H1 (cell line): ENCODE data around the gene NFIA. TPM values are rescaled to one million over a fixed set of nuclear protein-coding genes. Genes with fewer than 3 reads are reported as not detected.
A peak's percentile ranks its signal among the peaks of the same experiment; 100 is the strongest.

Experiments used
- CTCF ChIA-PET: fragments of 300-600 bp; sonication (Branson Sonifier 250); formaldehyde crosslinking; loops from one replicate; lab custom pipeline; 2021; ENCODE audit not compliant: partially characterized antibody; lab: Charles Lee
- POLR2A ChIA-PET: fragments of 300-600 bp; sonication (Branson Sonifier 250); formaldehyde crosslinking; loops from one replicate; lab custom pipeline; 2021; ENCODE audit warnings: inconsistent platforms; ENCODE audit not compliant: partially characterized antibody; lab: Charles Lee
- DNase-seq, 2 experiments: peaks; one replicate each; pipeline versions ENCODE4 v3.0.0 to v3.0.0-alpha.2; 2010 to 2022; ENCODE audit warnings: low spot score in 2 of 2, low read depth in 1 of 2, mixed read lengths in 1 of 2
- FAIRE-seq: peaks from 2 replicates; lab custom pipeline; 2011; peaks lifted over from hg19 to GRCh38; lab: Jason Lieb, UNC
- H2AFZ ChIP-seq: 2 replicates; pipeline ENCODE4 v1.8.1; 2012; ENCODE audit warnings: low read length, inconsistent platforms
- H2AK5ac ChIP-seq: 2 replicates; pipeline ENCODE4 v1.6.1; 2013; ENCODE audit warnings: low read depth, low read length
- H2BK120ac ChIP-seq: replicated peaks from 2 replicates; pipeline ENCODE3; 2013; ENCODE audit warnings: low read depth, low read length, inconsistent platforms
- H2BK12ac ChIP-seq: 2 replicates; pipeline ENCODE4 v1.6.1; 2013; ENCODE audit warnings: low read depth, low read length
- H2BK15ac ChIP-seq: 2 replicates; pipeline ENCODE4 v1.6.1; 2013; ENCODE audit warnings: low read length
- H2BK20ac ChIP-seq: 2 replicates; pipeline ENCODE4 v1.6.1; 2013; ENCODE audit warnings: low read length
- H2BK5ac ChIP-seq: 2 replicates; pipeline ENCODE4 v1.6.1; 2013; ENCODE audit warnings: low read depth, low read length
- H3K14ac ChIP-seq: 2 replicates; pipeline ENCODE4 v1.6.1; 2013; ENCODE audit warnings: inconsistent platforms; ENCODE audit not compliant: insufficient read length
- H3K18ac ChIP-seq: 2 replicates; pipeline ENCODE4 v1.6.1; 2013; ENCODE audit warnings: low read length; ENCODE audit errors: extremely low read depth
- H3K23ac ChIP-seq: 2 replicates; pipeline ENCODE4 v1.6.1; 2013; ENCODE audit warnings: inconsistent platforms; ENCODE audit not compliant: insufficient read length
- H3K23me2 ChIP-seq: 2 replicates; pipeline ENCODE4 v1.6.1; 2013; ENCODE audit warnings: low read depth, low read length
- H3K27ac ChIP-seq: 2 replicates; pipeline ENCODE4 v1.6.1; 2011; ENCODE audit warnings: low read depth, low read length, inconsistent platforms
- H3K27me3 ChIP-seq, 4 experiments: replicated peaks in 1 of 4; 1 replicate in 1 of 4; 2 replicates in 3 of 4; pipeline versions ENCODE4 v1.6.1 to v1.8.1; 2011 to 2013; ENCODE audit warnings: low read length in 3 of 4, mild to moderate bottlenecking in 3 of 4, inconsistent platforms in 2 of 4, mixed read lengths in 2 of 4, moderate library complexity in 1 of 4; ENCODE audit not compliant: control insufficient read depth in 3 of 4, insufficient read depth in 3 of 4; ENCODE audit errors: extremely low read depth in 1 of 4
- H3K36me3 ChIP-seq, 4 experiments: 2 replicates each; pipeline versions ENCODE4 v1.6.1 to v1.8.1; 2011 to 2013; ENCODE audit warnings: mild to moderate bottlenecking in 4 of 4, low read length in 3 of 4, moderate library complexity in 2 of 4, control low read depth in 1 of 4, inconsistent platforms in 1 of 4; ENCODE audit not compliant: insufficient read depth in 4 of 4, control insufficient read depth in 2 of 4
- H3K4ac ChIP-seq: replicated peaks from 2 replicates; pipeline ENCODE3; 2013; ENCODE audit warnings: low read length, low read depth, mixed read lengths, inconsistent platforms; ENCODE audit not compliant: insufficient read length
- H3K4me1 ChIP-seq, 4 experiments: replicated peaks in 1 of 4; 1 replicate in 1 of 4; 2 replicates in 3 of 4; pipeline versions ENCODE4 v1.6.1 to v1.8.1; 2011 to 2013; ENCODE audit warnings: low read length in 3 of 4, inconsistent platforms in 2 of 4, mixed read lengths in 1 of 4; ENCODE audit not compliant: insufficient read depth in 4 of 4, control insufficient read depth in 3 of 4
- H3K4me2 ChIP-seq, 2 experiments: 2 replicates each; pipeline versions ENCODE4 v1.6.1 to v1.8.1; 2011 to 2013; ENCODE audit warnings: low read depth in 2 of 2, low read length in 2 of 2, control low read depth in 1 of 2, inconsistent platforms in 1 of 2, mild to moderate bottlenecking in 1 of 2; ENCODE audit not compliant: insufficient read depth in 1 of 2
- H3K4me3 ChIP-seq, 4 experiments: fragments of 200-600, 300-600 bp in 1 of 4; sonication (generic), shearing (Covaris generic), sonication (Bioruptor Twin) in 1 of 4; 2 replicates each; pipeline versions ENCODE4 v1.5.1 to v1.8.1; 2011 to 2016; ENCODE audit warnings: low read length in 4 of 4, low read depth in 3 of 4, control low read depth in 2 of 4, inconsistent platforms in 2 of 4, mild to moderate bottlenecking in 2 of 4, mixed read lengths in 1 of 4, moderate library complexity in 1 of 4; ENCODE audit not compliant: insufficient read depth in 2 of 4; ENCODE audit errors: extremely low read depth in 1 of 4
- H3K56ac ChIP-seq: replicated peaks from 2 replicates; pipeline ENCODE3; 2013; ENCODE audit warnings: low read depth, mild to moderate bottlenecking, mixed read lengths, low read length, inconsistent platforms; ENCODE audit not compliant: insufficient read length
- H3K79me1 ChIP-seq: 2 replicates; pipeline ENCODE4 v1.6.1; 2013; ENCODE audit warnings: low read depth, low read length, control low read depth
- H3K79me2 ChIP-seq, 2 experiments: 2 replicates each; pipeline versions ENCODE4 v1.6.1 to v1.8.1; 2012 to 2013; ENCODE audit warnings: low read length in 2 of 2, mild to moderate bottlenecking in 2 of 2, inconsistent platforms in 1 of 2; ENCODE audit not compliant: insufficient read depth in 2 of 2, control insufficient read depth in 1 of 2
- H3K9ac ChIP-seq, 4 experiments: replicated peaks in 1 of 4; 1 replicate in 1 of 4; 2 replicates in 3 of 4; pipeline versions ENCODE4 v1.6.1 to v1.8.1; 2011 to 2013; ENCODE audit warnings: low read depth in 3 of 4, low read length in 3 of 4, control low read depth in 2 of 4, mild to moderate bottlenecking in 2 of 4, moderate library complexity in 2 of 4, inconsistent platforms in 1 of 4; ENCODE audit errors: extremely low read depth in 1 of 4
- H3K9me3 ChIP-seq, 2 experiments: 2 replicates each; pipeline versions ENCODE4 v1.6.1 to v1.8.1; 2012 to 2013; ENCODE audit warnings: mild to moderate bottlenecking in 2 of 2, moderate library complexity in 2 of 2, control low read depth in 1 of 2, inconsistent platforms in 1 of 2, low read depth in 1 of 2, low read length in 1 of 2, mixed read lengths in 1 of 2; ENCODE audit not compliant: insufficient read depth in 2 of 2
- H4K20me1 ChIP-seq, 2 experiments: replicated peaks in 1 of 2; 2 replicates each; pipeline versions ENCODE3 to v1.8.1; 2011 to 2013; ENCODE audit warnings: inconsistent platforms in 2 of 2, low read length in 2 of 2, mild to moderate bottlenecking in 1 of 2; ENCODE audit not compliant: insufficient read depth in 2 of 2, control insufficient read depth in 1 of 2
- H4K5ac ChIP-seq: 2 replicates; pipeline ENCODE4 v1.6.1; 2013; ENCODE audit warnings: low read length, low read depth, mixed read lengths, inconsistent platforms; ENCODE audit not compliant: insufficient read length
- H4K8ac ChIP-seq: 2 replicates; pipeline ENCODE4 v1.8.0; 2013; ENCODE audit warnings: mild to moderate bottlenecking, moderate library complexity, low read length, inconsistent platforms; ENCODE audit not compliant: insufficient read depth; ENCODE audit errors: extremely low read depth
- H4K91ac ChIP-seq: replicated peaks from 2 replicates; pipeline ENCODE3; 2013; ENCODE audit warnings: low read length, mixed read lengths, inconsistent platforms; ENCODE audit not compliant: insufficient read length
- BRCA1 ChIP-seq: IDR thresholded peaks from 2 replicates; pipeline ENCODE4 v1.6.1; 2012; ENCODE audit warnings: low read depth, low read length, improper control_type of control experiment
- CHD1 ChIP-seq: IDR thresholded peaks from 2 replicates; pipeline ENCODE4 v1.6.1; 2012; ENCODE audit warnings: low read depth, low read length, improper control_type of control experiment
- HDAC2 ChIP-seq, 2 experiments: fragments of 300-600 bp in 1 of 2; sonication (generic) in 1 of 2; IDR thresholded peaks; 2 replicates each; pipeline ENCODE4 v1.6.1; 2011 to 2012; ENCODE audit warnings: low read depth in 2 of 2, low read length in 2 of 2, mild to moderate bottlenecking in 2 of 2, moderate library complexity in 2 of 2, borderline replicate concordance in 1 of 2, inconsistent platforms in 1 of 2
- HDAC6 ChIP-seq: IDR thresholded peaks from one replicate; pipeline ENCODE4 v1.7.1; 2012; ENCODE audit warnings: low read depth, mild to moderate bottlenecking, inconsistent platforms, low read length, moderate library complexity
- RXRA ChIP-seq: IDR thresholded peaks from 2 replicates; pipeline ENCODE4 v1.6.1; 2011; ENCODE audit warnings: low read depth, mild to moderate bottlenecking, low read length, moderate library complexity; ENCODE audit not compliant: insufficient read depth
- SRF ChIP-seq: IDR thresholded peaks from 2 replicates; pipeline ENCODE4 v1.6.1; 2011; ENCODE audit warnings: mild to moderate bottlenecking, low read depth, low read length, moderate library complexity
- ZNF274 ChIP-seq: IDR thresholded peaks from 2 replicates; pipeline ENCODE4 v1.7.0; 2012; ENCODE audit warnings: low read length, borderline replicate concordance; ENCODE audit errors: extremely low read depth
- WGBS, 2 experiments: shearing (Covaris generic) in 1 of 2; methylation state at CpG; one replicate each; pipeline versions ENCODE4 v1.1.6 to v1.1.7; 2013 to 2015; ENCODE audit warnings: low lambda C conversion rate in 2 of 2, mixed read lengths in 2 of 2, inconsistent platforms in 1 of 2, low coverage in 1 of 2, missing lambda C conversion rate in 1 of 2; ENCODE audit not compliant: insufficient replicate concordance in 2 of 2, insufficient coverage in 1 of 2, insufficient read length in 1 of 2; ENCODE audit errors: extremely low coverage in 1 of 2, missing lambda C conversion rate in 1 of 2; 5-methylcytosine and 5-hydroxymethylcytosine counted together
- polyA plus RNA-seq, 7 experiments: library from polyadenylated mRNA; depleted of rRNA in 3 of 7; stranded (reverse) in 5 of 7; unstranded in 2 of 7; fragments of >200 nt in 5 of 7; fragments of 200-250 nt in 2 of 7; gene quantifications; 1 replicate in 5 of 7; 2 replicates in 1 of 7; 4 replicates in 1 of 7; pipeline versions ENCODE4 v1.2.1 to v1.2.3, GENCODE V29; 2011 to 2013; ENCODE audit warnings: missing spikeins in 2 of 7, mixed read lengths in 2 of 7
- total RNA-seq: library from RNA; stranded (reverse); fragmentation: NEBNext Ultra II Directional; extraction: Animal tissue kit (Norgen Biotek cat#: 25700); gene quantifications from 2 replicates; pipeline ENCODE4 v1.2.1, GENCODE V29; 2021
- TF ChIP-seq, protein P1 (sequence below): IDR thresholded peaks from 2 replicates; pipeline ENCODE4 v1.6.1; 2012; ENCODE audit warnings: low read length, inconsistent platforms

The NFIA gene
- total and polyA plus RNA-seq, 2 of the 8 experiments (the other 6 are each of a cell fraction or from before 2014, with no cell fraction given), result 1.8 to 2.3 TPM

DNA sequence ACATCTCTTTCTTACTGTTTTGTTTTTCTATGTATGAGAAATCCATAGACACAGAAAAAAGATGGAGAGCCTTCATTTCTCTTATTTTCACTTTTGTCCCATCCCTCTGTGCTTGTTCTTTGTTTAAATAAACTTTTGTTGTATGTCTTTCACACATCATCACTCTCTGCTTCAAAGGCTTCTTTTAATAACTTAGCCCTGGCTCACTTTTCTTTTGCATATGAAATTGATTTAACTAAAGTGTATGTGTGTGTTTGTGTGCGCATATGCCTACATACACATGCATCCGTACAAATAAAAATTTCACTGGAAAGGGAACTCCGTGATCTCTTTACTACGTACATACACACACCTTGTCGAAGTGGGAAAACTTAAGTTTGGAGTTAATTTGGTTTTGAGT lies 168.6 kb downstream of the NFIA start:
- 91% methylated on average over 5 of the region's 5 CpGs; no CpG with 5 or more reads in 1 of the 2 experiments for WGBS, 2 experiments
- POLR2A ChIA-PET, result no interaction called here

More for the DNA sequence above, 168.6 kb downstream of the NFIA start:
- Histone ChIP-seq H3K4me1 (peaks cover 2 to 13% (median 6%) of the 10 kb centered on the region in 4 experiments; a peak in 5 of 7 replicates), H3K79me1 (no peaks in the 10 kb centered on the region), H3K4me3 (no peak overlapping the region), H3K56ac (no peak overlapping the region), H2BK12ac (no peak overlapping the region), H3K36me3 (no peaks in the 10 kb centered on the region), H3K9ac (no peak overlapping the region), H4K91ac (peak overlapping the region; percentile 13), H3K23me2 (no peaks in the 10 kb centered on the region), H4K8ac (no peak overlapping the region), H3K4me2 (no peak overlapping the region), H2BK20ac (no peak overlapping the region), H3K4ac (no peak overlapping the region), H3K27ac (no peak overlapping the region), H2BK15ac (no peak overlapping the region), H3K18ac (no peak overlapping the region), H3K23ac (no peak overlapping the region), H2AK5ac (no peak overlapping the region), H2BK120ac (no peak overlapping the region), H3K27me3 (no peaks in the 10 kb centered on the region), H2AFZ (no peak overlapping the region), H4K20me1 (no peaks in the 10 kb centered on the region), H3K14ac (no peak overlapping the region), H4K5ac (no peak overlapping the region), H3K9me3 (peaks cover 0 to 3% of the 10 kb centered on the region in 2 experiments; a peak in 1 of 4 replicates), H3K79me2 (no peaks in the 10 kb centered on the region), H2BK5ac (no peak overlapping the region)
- CTCF ChIA-PET, result interaction anchor here (0.8 to 1.5 kb wide), 2 partner anchors 34 to 1653 kb away, joined by 3 to 4 read pairs; no protein-coding TSS in a partner anchor
- FAIRE-seq (no peak), DNase-seq (no peak)
- no peak for TF ChIP-seq HDAC2 (IDR thresholded peaks at IDR 0.05; ENCODE audit: borderline replicate concordance in 1 of 2, low read depth in 2 of 2, low read length in 2 of 2)
- TF ChIP-seq, protein P1, sequence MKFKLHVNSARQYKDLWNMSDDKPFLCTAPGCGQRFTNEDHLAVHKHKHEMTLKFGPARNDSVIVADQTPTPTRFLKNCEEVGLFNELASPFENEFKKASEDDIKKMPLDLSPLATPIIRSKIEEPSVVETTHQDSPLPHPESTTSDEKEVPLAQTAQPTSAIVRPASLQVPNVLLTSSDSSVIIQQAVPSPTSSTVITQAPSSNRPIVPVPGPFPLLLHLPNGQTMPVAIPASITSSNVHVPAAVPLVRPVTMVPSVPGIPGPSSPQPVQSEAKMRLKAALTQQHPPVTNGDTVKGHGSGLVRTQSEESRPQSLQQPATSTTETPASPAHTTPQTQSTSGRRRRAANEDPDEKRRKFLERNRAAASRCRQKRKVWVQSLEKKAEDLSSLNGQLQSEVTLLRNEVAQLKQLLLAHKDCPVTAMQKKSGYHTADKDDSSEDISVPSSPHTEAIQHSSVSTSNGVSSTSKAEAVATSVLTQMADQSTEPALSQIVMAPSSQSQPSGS, result no peak
- no peak for TF ChIP-seq HDAC6
- TF ChIP-seq CHD1, result no peak
- no peak for TF ChIP-seq RXRA
- no peak for TF ChIP-seq ZNF274
- no peak for TF ChIP-seq SRF
- TF ChIP-seq BRCA1, result no peak
